HG03064 (cell line): ENCODE measurements around the gene REEP1.

Source experiments
- ATAC-seq: cut with Tn5 transposase; IDR thresholded peaks from one replicate; pipeline ENCODE4 v1.9.1; 2021; ENCODE audit warnings: low read depth; ENCODE audit not compliant: unreplicated experiment

The REEP1 gene

GRCh38 chr2:86308356-86308755 lies 29.1 kb downstream of the REEP1 start:
- no peak for ATAC-seq

GRCh38 chr2:86307431-86307830 lies 30.0 kb downstream of the REEP1 start:
- no peak for ATAC-seq

- no peak for ATAC-seq
Observed at GRCh38 chr2:86305915-86306254, 31.5 kb downstream of the REEP1 start.

GRCh38 chr2:86305195-86305914 lies 32.1 kb downstream of the REEP1 start:
- no peak for ATAC-seq

- no peak for ATAC-seq
Observed at GRCh38 chr2:86304416-86304815, 33.0 kb downstream of the REEP1 start.

- no peak for ATAC-seq
Observed at GRCh38 chr2:86302320-86302719, 35.1 kb downstream of the REEP1 start.

GRCh38 chr2:86301711-86302202 lies 35.7 kb downstream of the REEP1 start:
- ATAC-seq: no peak

GRCh38 chr2:86301009-86301408 lies 36.4 kb downstream of the REEP1 start:
- no peak for ATAC-seq

- no peak for ATAC-seq
Observed at GRCh38 chr2:86300496-86300895, 36.9 kb downstream of the REEP1 start.

GRCh38 chr2:86298411-86299390 lies 38.7 kb downstream of the REEP1 start:
- ATAC-seq: no peak

- ATAC-seq: no peak
Observed at GRCh38 chr2:86297382-86298147, 39.9 kb downstream of the REEP1 start.

GRCh38 chr2:86296947-86297346 lies 40.5 kb downstream of the REEP1 start:
- ATAC-seq: no peak

- no peak for ATAC-seq
Observed at GRCh38 chr2:86295066-86295465, 42.4 kb downstream of the REEP1 start.

GRCh38 chr2:86293612-86294011 lies 43.8 kb downstream of the REEP1 start:
- no peak for ATAC-seq

- no peak for ATAC-seq
Observed at GRCh38 chr2:86292571-86293515, 44.6 kb downstream of the REEP1 start.

GRCh38 chr2:86291328-86291662 lies 46.1 kb downstream of the REEP1 start:
- no peak for ATAC-seq

GRCh38 chr2:86290596-86291327 lies 46.7 kb downstream of the REEP1 start:
- ATAC-seq: no peak

GRCh38 chr2:86286516-86286915 lies 50.9 kb downstream of the REEP1 start:
- ATAC-seq: no peak

- no peak for ATAC-seq
Observed at GRCh38 chr2:86285981-86286380, 51.4 kb downstream of the REEP1 start.
